HG02884 (cell line): Measurements from ENCODE around the gene CDH23.

Experiments
- ATAC-seq: cut with Tn5 transposase; IDR thresholded peaks from one replicate; pipeline ENCODE4 v1.9.1; 2021; ENCODE audit warnings: mild to moderate bottlenecking, moderate library complexity; ENCODE audit not compliant: unreplicated experiment

Gene CDH23

GRCh38 chr10:71836596-71836974 is 439.9 kb downstream of the CDH23 start:
- ATAC-seq: peak; percentile 31

DNA sequence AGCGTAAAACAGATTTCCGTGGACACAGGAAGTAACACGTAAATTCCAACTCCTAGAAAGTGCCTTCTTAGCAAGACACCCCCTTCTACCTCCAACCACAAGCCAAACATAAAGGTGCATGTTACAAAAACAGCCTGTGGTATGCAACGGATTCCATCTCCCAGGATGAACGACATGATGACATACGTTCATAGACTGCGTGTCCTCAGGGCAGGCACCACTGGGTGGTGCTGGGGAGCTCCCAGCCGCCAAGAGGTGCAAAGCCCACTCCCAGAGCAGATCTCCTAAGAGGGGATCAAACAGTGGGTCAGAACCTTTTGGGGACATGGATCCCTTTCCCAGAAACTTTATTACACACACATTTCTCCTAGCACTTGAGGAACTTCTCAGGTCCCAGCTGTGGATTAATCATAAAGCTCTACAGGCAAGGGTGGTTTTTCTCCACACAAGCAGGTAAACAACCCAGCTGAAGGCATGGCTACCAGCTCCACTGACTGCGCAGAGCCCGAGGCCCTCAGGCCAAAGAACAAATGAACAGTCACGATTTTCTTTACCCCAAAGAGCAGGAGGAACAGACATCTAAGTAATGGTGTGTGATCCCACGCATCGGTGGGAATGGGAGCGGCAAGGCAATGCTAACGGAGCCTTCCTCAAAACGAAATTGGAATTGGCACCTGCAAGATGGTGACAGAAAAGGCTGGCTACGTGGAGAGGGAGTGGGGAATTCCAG is 440.5 kb downstream of the CDH23 start:
- ATAC-seq: no peak

- ATAC-seq: no peak
Observed at GRCh38 chr10:71838264-71839211, 441.8 kb downstream of the CDH23 start.

- ATAC-seq: no peak
Observed at GRCh38 chr10:71840177-71840957, 443.6 kb downstream of the CDH23 start.

DNA sequence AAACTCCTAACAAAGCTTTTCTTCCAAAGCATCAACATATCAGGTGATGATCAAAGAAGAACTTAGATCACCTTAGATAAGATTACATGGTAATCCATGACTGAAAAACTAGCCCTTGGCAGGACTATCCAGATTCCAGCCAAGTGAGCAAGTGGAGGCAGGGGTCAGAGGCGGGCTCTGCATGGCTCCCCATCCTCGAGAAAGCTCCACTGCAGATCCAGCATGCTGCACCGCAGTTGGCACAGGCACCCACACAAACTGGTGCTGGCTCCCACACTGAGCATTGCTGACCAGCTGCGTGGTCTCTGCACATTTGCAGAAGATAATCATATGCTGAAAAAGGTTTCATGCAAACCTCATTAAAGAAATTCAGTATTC is 444.2 kb downstream of the CDH23 start:
- no peak for ATAC-seq

DNA sequence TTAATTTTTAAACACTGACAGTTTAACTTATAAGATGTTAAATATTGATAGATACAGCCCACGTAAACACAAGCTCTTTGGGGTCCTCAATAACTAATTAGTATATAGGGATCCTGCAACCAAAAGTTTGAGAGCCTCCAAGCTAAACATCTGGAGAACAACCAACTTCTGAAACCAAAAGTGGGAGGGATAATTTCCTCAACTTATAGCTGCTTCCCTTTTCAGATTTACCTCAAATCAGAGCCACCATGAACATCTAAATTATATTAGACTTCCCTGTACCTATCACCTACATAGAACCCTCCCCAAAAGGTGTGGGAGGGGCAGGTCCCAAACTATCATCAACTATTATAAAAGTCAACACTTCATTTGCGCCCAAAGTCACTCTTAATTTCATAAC is 445.7 kb downstream of the CDH23 start:
- no peak for ATAC-seq

DNA sequence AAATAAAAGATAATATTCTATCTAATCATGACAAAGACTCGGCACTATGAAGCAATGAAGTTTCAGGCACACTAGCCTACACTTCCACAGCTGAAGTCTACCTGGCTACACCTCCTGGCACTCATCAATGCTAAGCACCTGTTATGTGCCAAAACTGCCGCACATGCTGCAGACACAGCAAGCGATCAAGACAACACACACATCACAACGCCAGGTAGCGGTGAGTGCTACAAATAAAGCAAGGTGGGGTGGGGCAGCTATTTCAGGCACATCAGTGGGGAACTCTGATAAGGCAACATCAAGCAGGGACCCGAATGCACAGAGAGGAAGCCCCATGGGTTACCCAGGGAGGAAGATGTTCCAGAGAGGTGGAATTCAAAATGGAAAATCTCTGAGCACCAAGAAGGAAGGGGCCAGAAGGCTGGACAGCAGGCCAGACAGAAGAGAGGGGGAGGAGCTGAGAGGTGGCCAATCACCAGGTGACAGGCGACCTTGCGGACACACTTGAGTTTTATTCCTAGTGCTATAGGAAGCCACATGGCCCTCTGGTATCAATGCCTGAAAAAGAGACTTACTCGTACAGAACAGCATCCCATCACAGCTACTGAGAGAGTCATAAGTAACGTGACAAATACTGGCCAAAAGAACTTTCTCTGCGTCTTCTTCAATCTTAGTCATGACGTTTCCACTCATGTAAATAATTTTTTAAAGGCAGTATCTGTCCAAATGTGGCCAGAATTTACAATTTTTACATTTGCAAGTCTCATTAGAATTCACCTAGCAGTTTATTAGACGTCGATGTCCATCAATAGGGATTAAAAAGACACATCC is 446.4 kb downstream of the CDH23 start:
- no peak for ATAC-seq

DNA sequence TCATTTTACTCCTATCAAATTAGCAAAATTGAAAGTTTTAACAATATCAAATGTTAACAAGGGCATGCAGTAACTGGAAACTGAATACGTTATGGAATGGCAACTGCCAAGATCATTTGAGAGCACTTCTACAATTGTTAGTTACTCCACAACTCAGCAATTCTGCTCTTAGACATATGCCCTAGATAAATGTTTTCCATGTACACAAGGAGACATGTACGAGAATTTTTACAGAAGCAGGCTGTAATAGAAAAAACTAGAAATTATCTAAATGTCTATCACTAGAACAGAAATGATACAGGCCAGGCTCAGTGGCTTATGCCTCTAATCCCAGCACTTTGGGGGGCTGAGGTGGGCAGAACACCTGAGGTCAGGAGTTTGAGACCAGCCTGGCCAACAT is 447.4 kb downstream of the CDH23 start:
- ATAC-seq: no peak

DNA sequence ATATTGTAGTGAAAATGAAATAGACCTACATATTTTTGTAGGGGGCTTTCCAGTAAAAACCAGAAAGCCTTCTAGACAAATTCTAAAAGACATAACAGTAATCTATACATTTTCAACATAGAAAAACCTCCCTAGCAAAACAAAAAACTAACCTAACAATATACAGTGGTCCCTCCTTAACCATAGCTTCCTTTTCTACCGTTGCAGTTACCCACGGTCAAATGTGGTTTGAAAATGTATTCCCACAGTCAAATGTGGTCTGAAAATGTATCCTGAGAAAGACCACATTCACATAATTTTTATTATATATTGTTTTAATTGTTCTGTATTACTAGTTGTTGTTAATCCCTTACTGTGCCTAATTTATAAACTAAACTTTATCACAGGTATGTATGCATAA is 448.0 kb downstream of the CDH23 start:
- ATAC-seq: no peak

- no peak for ATAC-seq
Observed at GRCh38 chr10:71845410-71846405, 449.0 kb downstream of the CDH23 start.

DNA sequence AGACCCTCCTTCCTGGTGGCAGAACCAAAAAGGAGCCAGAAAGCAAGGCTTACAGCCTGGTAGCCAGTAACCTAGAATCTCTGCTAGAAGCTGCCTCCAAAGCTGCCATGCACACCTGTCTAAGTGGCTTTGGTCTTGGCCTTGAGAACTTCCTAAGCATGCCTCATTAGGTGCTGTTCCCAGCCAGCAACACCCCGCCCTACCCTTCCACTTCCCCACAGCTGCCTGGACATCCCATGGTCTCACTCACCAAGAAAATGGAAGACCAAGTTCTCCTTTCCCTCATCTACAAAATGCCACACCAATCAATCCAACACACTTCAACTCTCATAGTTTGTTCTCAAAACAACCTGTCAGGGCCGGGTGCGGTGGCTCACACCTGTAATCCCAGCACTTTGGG is 450.1 kb downstream of the CDH23 start:
- no peak for ATAC-seq

- ATAC-seq: no peak
Observed at GRCh38 chr10:71847418-71847817, 450.7 kb downstream of the CDH23 start.

GRCh38 chr10:71848325-71849275 is 451.9 kb downstream of the CDH23 start:
- no peak for ATAC-seq

- no peak for ATAC-seq
Observed at GRCh38 chr10:71849461-71849908, 452.8 kb downstream of the CDH23 start.

DNA sequence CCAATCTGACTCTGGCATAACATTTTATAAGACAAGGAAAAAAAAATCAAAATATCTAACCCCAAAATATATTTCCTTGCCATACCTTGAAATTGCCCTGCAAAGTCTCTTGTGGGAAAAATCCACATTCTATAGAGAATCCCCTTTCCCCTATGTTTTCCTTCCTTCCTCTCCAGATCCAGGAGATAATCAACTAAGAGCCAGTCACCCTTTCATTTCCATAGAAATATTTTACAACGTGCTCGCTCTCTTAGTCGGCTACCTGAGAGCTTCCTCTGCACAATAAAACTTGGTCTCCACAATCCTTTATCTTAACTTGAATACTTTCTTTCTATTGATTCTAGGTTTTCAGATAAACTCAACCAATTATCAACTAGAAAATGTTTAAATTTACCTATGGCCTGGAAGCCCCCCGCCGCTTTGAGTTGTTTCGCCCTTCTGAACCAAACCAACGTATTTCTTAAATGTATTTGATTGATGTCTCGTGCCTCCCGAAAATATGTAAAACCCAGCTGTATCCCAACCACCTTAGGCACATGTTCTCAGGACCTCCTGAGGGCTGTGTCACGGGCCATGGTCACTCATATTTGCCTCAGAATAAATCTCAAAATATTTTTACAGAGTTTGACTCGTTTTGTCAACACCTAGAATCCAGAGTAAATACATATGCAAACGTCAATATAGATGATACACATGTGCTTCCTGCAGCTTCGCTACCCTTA is 453.5 kb downstream of the CDH23 start:
- ATAC-seq: no peak

GRCh38 chr10:71850743-71851464 is 454.2 kb downstream of the CDH23 start, which contains the start of gene PSAP:
PSAP (minus strand) TSS chr10:71851251; CDS start chr10:71851221, 30 bp downstream.
- ATAC-seq: peak; percentile 95
